ENCODE results near the gene MUC15.

Gene MUC15

DNA sequence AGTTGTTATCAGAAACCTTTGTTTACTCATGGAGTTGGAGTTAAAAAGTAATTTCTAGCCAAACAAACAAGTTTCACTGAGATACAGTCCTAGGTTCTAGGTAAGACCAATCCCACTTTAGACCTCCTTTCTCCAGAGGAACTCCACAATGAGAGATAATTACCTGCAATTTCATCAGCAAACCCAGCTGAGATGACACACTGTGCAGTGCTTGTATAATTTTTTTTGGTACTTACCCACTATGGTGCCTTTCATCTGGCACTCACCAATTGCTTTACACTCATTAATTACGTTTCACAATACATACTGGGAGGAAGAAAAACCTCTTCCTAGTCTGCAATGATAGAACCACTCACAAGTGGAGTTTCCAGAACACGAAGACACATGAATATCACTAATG, 1.8 kb upstream of the MUC15 start:
- DNase-seq: no peak

GRCh38 chr11:26572770-26573402, 823 bp upstream of the MUC15 start:
- no peak for DNase-seq

GRCh38 chr11:26569646-26570045, 2.4 kb downstream of the MUC15 start:
- DNase-seq: no peak

GRCh38 chr11:26558190-26558589, 13.9 kb downstream of the MUC15 start:
- no peak for DNase-seq

DNA sequence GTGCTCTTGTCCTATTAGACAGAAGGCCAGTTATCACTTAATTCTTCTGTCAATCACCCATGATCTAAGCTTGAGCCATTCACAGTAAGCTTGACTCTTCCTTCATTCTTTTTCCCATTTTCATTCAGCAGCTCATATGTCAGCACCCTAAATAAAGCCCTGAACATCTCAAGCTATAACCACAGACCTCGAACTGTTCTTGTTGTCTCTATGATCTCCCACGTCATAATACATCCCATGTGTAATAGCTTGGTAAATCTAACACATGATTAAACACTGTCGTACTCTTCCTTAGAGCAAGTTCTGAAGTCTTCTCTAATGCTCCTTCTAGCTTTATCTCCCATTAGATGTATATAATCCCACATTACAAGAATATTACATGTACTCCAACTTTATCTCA, 14.4 kb downstream of the MUC15 start:
- no peak for DNase-seq

DNA sequence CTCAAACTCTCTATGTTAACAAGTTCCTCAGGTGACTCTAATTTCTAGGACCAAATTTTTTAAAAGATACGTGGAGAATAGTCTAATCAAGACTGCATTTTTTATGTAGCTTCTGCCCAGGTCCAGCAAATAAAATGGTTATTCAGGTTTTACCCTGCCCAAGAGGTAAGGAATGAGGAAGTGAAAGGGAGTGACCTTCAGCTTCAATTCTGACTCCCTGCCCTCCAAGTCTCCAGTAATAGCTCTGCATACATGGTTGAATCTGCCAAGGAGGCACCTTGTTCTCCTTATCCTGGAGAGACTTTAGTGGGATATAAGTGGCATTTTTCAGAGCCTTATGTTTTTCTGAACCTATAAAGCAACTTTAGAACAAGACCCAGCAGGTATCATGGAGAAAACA, 15.5 kb downstream of the MUC15 start:
- DNase-seq: no peak

- DNase-seq: no peak
Measured at GRCh38 chr11:26554455-26554854, 17.6 kb downstream of the MUC15 start.

DNA sequence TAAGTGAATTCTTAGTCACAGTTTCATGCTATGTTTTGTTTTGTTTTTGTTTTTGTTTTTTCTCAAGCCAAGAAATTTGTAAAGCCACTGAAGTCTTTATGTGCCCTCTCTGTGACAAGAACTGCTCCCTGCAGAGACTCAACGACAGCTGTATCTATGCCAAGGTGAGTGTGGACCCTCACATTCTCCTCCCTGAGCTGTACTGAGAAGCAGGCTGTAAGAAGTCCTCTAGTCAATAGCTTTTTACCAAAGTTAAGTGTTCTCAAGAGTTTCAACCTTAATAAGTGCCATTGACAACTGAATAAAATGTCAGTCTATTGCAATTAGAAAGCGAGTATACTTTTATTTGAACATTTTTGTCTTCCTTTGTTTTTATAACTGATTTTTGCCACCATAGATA, 18.9 kb downstream of the MUC15 start:
- DNase-seq: no peak

DNA sequence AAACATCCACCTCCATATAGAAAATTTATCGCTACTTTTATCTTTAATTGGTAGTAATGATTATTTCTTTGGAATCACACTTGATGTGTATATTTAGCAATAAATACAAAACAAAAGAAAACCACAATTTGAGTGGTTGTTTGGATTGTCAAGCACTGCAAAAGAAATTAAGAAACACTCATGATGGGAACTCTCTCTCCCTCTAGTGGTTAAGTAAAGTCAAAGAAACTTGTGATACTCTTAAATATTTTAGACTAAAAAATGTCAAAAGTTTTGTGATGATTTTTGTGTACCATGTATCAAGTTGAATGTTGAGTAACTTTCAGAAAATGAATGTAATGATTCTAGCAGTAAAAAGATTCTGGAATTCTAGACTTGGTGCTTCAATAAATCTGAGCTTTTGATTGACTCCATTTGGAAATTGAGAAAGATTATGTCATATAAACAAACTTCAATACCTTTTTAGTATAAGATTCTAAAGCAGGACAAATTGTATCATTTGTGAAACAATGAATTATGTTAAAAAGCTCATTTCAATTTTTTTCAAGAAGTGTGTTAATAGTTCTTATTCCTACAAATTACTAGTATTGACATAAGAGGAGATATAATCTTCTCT, 20.8 kb downstream of the MUC15 start:
- no peak for DNase-seq

GRCh38 chr11:26550022-26550421, 22.0 kb downstream of the MUC15 start:
- DNase-seq: no peak

- no peak for DNase-seq
Measured at GRCh38 chr11:26549176-26549575, 22.9 kb downstream of the MUC15 start.

DNA sequence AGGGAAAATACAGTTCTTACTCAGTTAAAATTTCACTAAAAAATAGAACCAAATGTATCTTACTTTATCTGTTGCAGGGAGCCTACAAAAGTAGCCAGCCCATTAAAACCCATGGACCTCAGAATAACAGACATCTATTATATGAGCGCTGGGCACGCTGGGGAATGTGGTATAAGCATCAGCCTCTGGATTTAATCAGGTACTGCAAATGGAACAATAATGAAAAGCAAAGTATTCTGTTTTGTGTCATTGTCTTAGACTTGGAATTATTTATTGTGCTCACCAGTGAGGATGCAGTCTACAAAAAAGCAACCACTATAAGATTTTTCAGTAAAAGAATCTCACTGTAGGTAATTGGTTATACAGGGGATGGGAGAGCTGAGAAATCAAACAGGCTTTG, 30.2 kb downstream of the MUC15 start:
- no peak for DNase-seq

GRCh38 chr11:26539517-26539916, 32.5 kb downstream of the MUC15 start:
- no peak for DNase-seq

DNA sequence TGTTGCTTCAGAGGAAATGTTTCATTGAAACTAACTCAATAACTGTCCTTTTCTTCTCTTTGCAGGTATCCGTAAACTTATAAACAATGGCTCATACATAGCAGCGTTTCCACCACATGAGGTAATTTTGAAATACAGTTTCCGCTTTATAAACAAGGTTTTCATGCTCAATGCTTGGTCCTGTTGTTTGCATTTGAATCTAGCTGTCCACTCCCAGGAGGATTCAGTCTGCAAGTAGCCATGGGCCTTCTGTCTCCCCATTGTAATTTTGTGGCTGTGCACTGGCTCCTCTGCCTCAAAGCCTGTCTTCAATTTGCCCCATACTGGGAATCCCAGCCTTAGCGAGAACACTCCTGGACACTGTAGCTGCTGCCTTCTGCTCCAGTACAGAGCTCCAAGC, 34.7 kb downstream of the MUC15 start:
- DNase-seq: no peak

DNA sequence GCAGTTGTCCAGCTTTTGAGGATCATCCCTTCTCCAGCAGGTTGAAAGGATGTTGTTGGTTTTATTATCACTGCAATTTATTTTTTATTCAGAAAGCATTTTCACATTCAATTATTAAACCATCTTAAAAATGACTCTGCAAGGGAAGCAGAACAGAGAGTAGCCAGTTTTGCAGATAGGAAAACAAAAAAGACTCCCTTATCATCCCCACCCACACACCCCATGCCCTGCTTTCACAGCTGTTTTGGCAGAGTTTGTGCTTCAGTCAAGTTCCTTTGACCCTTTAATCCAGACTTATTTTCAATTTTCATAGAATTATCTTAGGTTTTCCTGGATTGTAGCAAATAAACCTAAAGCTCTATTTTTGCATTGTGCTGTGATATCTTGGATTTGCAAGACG, 44.4 kb downstream of the MUC15 start:
- no peak for DNase-seq

GRCh38 chr11:26522912-26523610, 49.0 kb downstream of the MUC15 start:
- DNase-seq: no peak

- DNase-seq: no peak
Measured at GRCh38 chr11:26519469-26519868, 52.6 kb downstream of the MUC15 start.

DNA sequence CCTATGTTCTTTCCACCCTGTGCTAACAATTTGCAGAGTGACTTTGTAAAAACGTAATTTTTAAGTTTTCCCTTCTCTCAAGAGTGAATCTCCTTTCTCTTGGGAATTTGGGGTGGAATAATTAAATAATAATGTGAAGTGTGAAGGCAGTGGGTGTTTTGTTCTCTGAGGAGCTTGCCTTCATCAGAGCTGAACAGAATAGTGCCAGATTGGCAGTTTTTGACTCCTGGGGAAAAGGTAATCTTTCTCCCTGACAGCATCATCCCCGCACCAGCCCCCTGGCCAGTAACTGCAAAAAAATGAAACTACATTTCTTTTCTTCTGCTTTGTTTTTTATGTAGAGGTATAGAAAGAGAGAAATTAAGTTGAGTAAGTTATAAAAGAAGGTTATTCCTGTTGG, 59.9 kb downstream of the MUC15 start:
- DNase-seq: no peak

DNA sequence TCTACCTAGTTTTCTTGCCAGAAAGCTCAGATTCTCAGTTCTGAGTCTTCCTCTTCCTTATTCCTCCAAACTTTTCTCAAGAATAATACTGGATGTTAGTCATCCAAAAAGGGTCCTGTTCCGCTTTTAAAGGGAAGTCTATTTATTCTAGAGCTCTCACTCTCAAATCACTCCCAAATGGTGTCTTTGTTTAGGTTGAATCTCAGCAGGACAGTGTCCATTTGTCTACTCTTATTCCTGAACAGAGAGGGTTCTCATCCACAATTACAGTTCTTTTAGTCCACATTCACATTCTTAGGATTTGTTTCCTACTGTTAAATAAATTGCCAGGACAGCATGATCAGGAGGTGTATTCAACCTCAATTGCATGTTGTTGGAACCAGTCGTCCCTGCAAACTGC, 61.3 kb downstream of the MUC15 start:
- no peak for DNase-seq

DNA sequence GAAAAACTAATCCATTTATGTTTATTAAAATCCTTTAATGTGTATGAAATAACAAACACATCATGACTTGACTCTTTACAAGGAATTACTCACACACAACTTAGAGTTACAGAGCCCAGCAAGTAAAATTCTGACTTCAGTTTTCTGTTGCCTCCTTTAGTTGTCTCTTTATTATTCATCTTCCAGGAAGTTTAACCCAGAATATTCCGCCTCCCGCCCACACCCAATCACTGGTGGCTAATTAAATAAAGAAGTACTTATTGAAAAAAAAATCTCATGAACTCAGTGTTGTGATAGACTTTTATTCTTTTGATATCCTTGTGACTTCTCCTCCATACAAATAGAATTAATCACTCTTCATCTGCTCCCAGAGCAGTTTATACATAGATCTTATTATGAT, 61.9 kb downstream of the MUC15 start:
- DNase-seq: no peak

Measured in T1000 (cell line).